ENCODE data around the gene NRDC.

Gene NRDC

GRCh38 chr1:51818487-51818886 lies 60.0 kb downstream of the NRDC start:
- DNase-seq (ENCODE audit: insufficient read length, low spot score), result no peak
- TF ChIP-seq, protein P1, sequence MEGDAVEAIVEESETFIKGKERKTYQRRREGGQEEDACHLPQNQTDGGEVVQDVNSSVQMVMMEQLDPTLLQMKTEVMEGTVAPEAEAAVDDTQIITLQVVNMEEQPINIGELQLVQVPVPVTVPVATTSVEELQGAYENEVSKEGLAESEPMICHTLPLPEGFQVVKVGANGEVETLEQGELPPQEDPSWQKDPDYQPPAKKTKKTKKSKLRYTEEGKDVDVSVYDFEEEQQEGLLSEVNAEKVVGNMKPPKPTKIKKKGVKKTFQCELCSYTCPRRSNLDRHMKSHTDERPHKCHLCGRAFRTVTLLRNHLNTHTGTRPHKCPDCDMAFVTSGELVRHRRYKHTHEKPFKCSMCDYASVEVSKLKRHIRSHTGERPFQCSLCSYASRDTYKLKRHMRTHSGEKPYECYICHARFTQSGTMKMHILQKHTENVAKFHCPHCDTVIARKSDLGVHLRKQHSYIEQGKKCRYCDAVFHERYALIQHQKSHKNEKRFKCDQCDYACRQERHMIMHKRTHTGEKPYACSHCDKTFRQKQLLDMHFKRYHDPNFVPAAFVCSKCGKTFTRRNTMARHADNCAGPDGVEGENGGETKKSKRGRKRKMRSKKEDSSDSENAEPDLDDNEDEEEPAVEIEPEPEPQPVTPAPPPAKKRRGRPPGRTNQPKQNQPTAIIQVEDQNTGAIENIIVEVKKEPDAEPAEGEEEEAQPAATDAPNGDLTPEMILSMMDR (IDR thresholded peaks at IDR 0.05; ENCODE audit: insufficient read depth, missing control alignments), result no peak
- FAIRE-seq, result no peak

DNA sequence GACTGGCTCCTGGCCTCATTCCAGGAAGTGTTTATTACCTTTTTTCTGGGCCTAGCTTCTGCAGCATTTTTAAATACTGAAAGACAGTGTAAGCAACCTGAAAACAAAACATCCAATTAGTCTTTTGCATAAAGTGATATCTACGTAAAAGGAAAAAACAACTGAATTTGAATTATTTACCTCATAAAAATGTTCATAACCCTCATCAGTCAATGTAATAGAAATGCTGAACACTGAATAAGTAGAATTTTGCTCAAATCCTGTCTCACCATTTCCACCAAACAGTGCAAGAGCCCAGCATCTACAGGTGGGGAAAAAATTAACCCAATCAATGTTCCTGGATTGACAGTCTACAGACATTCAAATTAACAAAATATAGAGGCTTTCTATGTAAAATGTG lies 64.0 kb downstream of the NRDC start:
- DNase-seq (ENCODE audit: insufficient read length, low spot score) (no peak), FAIRE-seq (no peak)
- TF ChIP-seq, protein P1 (IDR thresholded peaks at IDR 0.05; ENCODE audit: insufficient read depth, missing control alignments), result no peak

GRCh38 chr1:51799372-51799771 lies 79.2 kb downstream of the NRDC start:
- FAIRE-seq, result no peak
- TF ChIP-seq, protein P1 (IDR thresholded peaks at IDR 0.05; ENCODE audit: insufficient read depth, missing control alignments), result no peak
- no peak for DNase-seq (ENCODE audit: insufficient read length, low spot score)

- no peak for FAIRE-seq
- TF ChIP-seq, protein P1 (IDR thresholded peaks at IDR 0.05; ENCODE audit: insufficient read depth, missing control alignments), result no peak
Observed at GRCh38 chr1:51794868-51795267, 83.7 kb downstream of the NRDC start.

DNA sequence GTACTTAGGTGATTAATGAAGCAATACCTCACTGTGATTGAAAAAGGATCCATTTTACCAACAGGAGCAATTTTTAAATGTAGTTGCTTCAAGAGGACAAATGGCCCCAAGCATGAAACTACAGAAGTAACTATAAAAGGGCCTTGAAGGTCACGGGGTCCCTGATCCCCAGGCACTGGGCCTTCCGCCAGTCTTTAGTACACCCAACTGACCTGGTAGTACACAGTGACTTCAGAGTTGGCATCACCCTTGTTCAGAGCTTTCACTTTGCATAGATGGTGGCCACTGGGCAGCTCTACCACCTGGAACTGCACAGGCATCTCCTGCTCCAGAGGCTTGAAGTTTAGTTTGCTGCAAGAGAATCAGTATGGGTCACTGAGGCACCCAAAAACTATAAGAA lies 84.3 kb downstream of the NRDC start:
- TF ChIP-seq, protein P1 (IDR thresholded peaks at IDR 0.05; ENCODE audit: insufficient read depth, missing control alignments), result no peak
- no peak for FAIRE-seq
- no peak for DNase-seq (ENCODE audit: insufficient read length, low spot score)

More at GRCh38 chr1:51794868-51795267, 83.7 kb downstream of the NRDC start:
- no peak for DNase-seq (ENCODE audit: insufficient read length, low spot score)

DNA sequence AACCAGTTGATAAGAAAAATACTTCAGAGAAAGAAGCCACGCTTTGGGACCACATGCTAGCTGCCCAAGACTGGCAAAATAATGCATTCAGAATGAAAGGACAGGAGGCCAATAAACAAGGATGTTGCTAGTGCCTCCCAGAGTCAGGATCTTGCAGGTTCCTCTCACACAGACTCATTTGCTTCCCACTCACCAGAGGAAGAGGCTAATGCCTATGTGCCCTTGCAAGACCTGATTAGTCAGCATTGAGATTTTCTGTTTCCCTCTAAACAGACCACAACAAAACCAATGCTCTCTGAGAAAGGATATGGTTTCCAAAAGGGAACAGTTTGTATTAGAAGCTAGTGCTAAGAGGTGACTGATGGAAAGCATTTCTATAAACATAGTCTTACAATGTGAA lies 85.7 kb downstream of the NRDC start:
- TF ChIP-seq, protein P1 (IDR thresholded peaks at IDR 0.05; ENCODE audit: insufficient read depth, missing control alignments), result no peak
- DNase-seq (ENCODE audit: insufficient read length, low spot score) (no peak), FAIRE-seq (no peak)

DNA sequence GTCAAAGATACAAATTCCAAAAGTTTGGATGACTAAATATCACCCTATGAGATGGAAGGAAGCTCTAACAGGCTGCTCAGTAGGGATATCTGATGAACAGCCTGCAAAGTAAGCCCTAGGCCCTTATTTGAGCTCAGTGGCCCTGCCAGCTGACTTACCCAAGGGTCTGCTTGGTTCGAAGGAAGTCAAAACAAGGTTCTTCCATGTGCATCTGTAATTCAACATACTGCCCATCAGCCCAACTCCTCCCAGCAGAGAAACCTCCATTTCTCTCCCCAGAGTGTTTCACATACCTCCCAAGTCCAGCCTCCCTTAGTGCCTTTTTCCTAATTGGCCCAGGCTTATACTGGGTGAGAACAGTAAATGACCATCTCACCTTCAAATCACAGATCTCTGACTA lies 86.6 kb downstream of the NRDC start:
- TF ChIP-seq, protein P1 (IDR thresholded peaks at IDR 0.05; ENCODE audit: insufficient read depth, missing control alignments), result no peak
- no peak for FAIRE-seq

More for the DNA sequence above, 86.6 kb downstream of the NRDC start:
- no peak for DNase-seq (ENCODE audit: insufficient read length, low spot score)

All from D721Med (cell line).